Measurements from ENCODE around the gene SLC22A17. TPM values are rescaled to one million over a fixed set of nuclear protein-coding genes. Genes with fewer than 3 reads are reported as not detected.

SLC22A17 gene
- total and polyA plus RNA-seq, 2 of the 13 experiments (the other 11 are each of a cell fraction or from before 2014, with no cell fraction given): 0.95 to 1.1 TPM

DNA sequence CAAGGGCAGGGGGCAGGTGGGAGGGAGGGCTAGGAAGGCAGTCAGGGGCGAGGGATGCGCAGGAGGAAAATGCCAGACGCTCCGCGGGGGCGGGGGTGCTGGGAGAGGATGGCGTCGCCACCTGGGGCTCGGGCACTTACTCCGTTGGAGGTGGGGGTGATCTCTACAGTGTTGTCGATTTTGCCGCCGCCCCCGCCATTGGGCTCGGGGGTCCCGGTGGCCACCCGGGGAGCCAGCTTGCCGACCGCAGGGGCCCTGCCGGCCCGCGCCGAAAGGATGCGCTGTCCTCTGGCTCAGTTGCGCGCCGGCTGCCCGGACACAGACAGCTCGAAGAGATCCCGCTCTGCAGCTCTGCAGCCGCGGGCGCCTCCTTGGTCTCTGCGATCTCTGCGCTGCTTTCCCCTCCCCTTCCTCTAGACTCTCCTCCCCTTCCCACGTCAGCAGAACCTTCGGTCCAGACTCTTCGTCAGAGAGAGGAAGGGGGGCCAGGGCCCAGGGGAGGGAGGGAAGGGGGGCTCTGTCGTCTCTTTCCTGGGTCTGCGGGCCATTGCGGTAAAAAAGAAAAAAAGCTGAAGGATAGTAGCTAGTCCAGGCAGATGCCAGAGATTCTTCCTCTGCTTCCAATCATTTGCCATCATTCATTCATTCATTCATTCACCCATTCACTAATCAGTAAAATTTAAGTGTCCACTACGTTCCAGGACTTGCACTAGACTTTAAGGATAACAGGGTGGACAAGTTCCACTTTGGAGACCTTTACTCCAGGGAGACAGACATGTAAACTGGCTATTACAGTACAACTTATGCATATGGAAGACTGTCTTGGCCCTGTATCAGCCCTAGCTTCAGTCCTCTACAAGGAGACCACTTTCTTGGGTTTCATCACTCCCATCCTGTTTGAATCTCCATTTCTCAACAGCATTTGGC lies at the start of gene SLC22A17 (continued):
- TF ChIP-seq ZNF570 (CRISPR knock-in tag; IDR thresholded peaks at IDR 0.05; ENCODE audit: borderline replicate concordance) (no peak), ZNF550 (CRISPR knock-in tag; IDR thresholded peaks at IDR 0.05; ENCODE audit: borderline replicate concordance) (no peak), HMG20A (CRISPR knock-in tag; IDR thresholded peaks at IDR 0.05; ENCODE audit: borderline replicate concordance) (no peak), ZNF713 (CRISPR knock-in tag; IDR thresholded peaks at IDR 0.05) (no peak), CENPBD1 (CRISPR knock-in tag; IDR thresholded peaks at IDR 0.05; ENCODE audit: borderline replicate concordance, low read depth) (no peak), KAT8 (CRISPR knock-in tag; IDR thresholded peaks at IDR 0.05) (no peak), HNF4G (IDR thresholded peaks at IDR 0.05; ENCODE audit: borderline replicate concordance, low read depth, low read length) (no peak), HNF4G (CRISPR knock-in tag; IDR thresholded peaks at IDR 0.05; ENCODE audit: borderline replicate concordance, low read depth) (no peak), ZNF501 (CRISPR knock-in tag; IDR thresholded peaks at IDR 0.05) (no peak), UBTF (CRISPR knock-in tag; IDR thresholded peaks at IDR 0.05) (0 out of 2 replicates have a peak, but pooled peaks have one; percentile 37), SAP130 (CRISPR knock-in tag; IDR thresholded peaks at IDR 0.05; ENCODE audit: low read depth) (no peak), MYNN (CRISPR knock-in tag; IDR thresholded peaks at IDR 0.05; ENCODE audit: low read depth) (no peak), ZNF558 (CRISPR knock-in tag; IDR thresholded peaks at IDR 0.05; ENCODE audit: borderline replicate concordance) (no peak), MATR3 (CRISPR knock-in tag; IDR thresholded peaks at IDR 0.05) (no peak), KAT7 (CRISPR knock-in tag; IDR thresholded peaks at IDR 0.05; ENCODE audit: borderline replicate concordance) (no peak)
- TF ChIP-seq, protein P1, sequence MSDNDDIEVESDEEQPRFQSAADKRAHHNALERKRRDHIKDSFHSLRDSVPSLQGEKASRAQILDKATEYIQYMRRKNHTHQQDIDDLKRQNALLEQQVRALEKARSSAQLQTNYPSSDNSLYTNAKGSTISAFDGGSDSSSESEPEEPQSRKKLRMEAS (IDR thresholded peaks at IDR 0.05): peak; percentile 19; the same call in 1 of the 2 replicates
- TF ChIP-seq, protein P2, sequence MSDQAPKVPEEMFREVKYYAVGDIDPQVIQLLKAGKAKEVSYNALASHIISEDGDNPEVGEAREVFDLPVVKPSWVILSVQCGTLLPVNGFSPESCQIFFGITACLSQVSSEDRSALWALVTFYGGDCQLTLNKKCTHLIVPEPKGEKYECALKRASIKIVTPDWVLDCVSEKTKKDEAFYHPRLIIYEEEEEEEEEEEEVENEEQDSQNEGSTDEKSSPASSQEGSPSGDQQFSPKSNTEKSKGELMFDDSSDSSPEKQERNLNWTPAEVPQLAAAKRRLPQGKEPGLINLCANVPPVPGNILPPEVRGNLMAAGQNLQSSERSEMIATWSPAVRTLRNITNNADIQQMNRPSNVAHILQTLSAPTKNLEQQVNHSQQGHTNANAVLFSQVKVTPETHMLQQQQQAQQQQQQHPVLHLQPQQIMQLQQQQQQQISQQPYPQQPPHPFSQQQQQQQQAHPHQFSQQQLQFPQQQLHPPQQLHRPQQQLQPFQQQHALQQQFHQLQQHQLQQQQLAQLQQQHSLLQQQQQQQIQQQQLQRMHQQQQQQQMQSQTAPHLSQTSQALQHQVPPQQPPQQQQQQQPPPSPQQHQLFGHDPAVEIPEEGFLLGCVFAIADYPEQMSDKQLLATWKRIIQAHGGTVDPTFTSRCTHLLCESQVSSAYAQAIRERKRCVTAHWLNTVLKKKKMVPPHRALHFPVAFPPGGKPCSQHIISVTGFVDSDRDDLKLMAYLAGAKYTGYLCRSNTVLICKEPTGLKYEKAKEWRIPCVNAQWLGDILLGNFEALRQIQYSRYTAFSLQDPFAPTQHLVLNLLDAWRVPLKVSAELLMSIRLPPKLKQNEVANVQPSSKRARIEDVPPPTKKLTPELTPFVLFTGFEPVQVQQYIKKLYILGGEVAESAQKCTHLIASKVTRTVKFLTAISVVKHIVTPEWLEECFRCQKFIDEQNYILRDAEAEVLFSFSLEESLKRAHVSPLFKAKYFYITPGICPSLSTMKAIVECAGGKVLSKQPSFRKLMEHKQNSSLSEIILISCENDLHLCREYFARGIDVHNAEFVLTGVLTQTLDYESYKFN (CRISPR knock-in tag; conservative IDR thresholded peaks at IDR 0.05): no peak
- TF ChIP-seq, protein P3, sequence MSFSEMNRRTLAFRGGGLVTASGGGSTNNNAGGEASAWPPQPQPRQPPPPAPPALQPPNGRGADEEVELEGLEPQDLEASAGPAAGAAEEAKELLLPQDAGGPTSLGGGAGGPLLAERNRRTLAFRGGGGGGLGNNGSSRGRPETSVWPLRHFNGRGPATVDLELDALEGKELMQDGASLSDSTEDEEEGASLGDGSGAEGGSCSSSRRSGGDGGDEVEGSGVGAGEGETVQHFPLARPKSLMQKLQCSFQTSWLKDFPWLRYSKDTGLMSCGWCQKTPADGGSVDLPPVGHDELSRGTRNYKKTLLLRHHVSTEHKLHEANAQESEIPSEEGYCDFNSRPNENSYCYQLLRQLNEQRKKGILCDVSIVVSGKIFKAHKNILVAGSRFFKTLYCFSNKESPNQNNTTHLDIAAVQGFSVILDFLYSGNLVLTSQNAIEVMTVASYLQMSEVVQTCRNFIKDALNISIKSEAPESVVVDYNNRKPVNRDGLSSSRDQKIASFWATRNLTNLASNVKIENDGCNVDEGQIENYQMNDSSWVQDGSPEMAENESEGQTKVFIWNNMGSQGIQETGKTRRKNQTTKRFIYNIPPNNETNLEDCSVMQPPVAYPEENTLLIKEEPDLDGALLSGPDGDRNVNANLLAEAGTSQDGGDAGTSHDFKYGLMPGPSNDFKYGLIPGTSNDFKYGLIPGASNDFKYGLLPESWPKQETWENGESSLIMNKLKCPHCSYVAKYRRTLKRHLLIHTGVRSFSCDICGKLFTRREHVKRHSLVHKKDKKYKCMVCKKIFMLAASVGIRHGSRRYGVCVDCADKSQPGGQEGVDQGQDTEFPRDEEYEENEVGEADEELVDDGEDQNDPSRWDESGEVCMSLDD (CRISPR knock-in tag; IDR thresholded peaks at IDR 0.05; ENCODE audit: borderline replicate concordance): no peak
